ENCODE measurements around the gene KATNB1.

DNA sequence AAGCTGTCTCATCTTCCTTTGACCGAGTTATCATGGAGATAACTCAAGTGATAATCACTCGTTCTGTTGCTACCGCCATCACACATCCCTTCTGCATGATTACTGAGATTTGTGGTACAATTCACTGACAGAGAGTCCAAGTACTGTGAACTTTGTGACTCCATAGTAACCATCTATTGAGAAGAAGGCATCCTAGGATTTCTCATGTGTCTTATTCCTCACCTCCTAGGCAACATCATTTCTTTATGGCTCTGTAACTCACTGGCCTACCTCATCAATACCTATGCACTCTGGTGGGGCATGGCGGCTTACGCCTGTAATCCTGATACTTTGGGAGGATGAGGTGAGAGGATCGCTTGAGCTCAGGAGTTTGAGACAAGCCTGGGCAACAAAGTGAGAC lies 21.5 kb upstream of the KATNB1 start:
- TF ChIP-seq, protein P1, sequence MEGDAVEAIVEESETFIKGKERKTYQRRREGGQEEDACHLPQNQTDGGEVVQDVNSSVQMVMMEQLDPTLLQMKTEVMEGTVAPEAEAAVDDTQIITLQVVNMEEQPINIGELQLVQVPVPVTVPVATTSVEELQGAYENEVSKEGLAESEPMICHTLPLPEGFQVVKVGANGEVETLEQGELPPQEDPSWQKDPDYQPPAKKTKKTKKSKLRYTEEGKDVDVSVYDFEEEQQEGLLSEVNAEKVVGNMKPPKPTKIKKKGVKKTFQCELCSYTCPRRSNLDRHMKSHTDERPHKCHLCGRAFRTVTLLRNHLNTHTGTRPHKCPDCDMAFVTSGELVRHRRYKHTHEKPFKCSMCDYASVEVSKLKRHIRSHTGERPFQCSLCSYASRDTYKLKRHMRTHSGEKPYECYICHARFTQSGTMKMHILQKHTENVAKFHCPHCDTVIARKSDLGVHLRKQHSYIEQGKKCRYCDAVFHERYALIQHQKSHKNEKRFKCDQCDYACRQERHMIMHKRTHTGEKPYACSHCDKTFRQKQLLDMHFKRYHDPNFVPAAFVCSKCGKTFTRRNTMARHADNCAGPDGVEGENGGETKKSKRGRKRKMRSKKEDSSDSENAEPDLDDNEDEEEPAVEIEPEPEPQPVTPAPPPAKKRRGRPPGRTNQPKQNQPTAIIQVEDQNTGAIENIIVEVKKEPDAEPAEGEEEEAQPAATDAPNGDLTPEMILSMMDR (conservative IDR thresholded peaks at IDR 0.05; ENCODE audit: low read depth in 2 of 2) = no peak
- TF ChIP-seq NANOG (IDR thresholded peaks at IDR 0.05; ENCODE audit: borderline replicate concordance) = no peak
- TF ChIP-seq, protein P2, sequence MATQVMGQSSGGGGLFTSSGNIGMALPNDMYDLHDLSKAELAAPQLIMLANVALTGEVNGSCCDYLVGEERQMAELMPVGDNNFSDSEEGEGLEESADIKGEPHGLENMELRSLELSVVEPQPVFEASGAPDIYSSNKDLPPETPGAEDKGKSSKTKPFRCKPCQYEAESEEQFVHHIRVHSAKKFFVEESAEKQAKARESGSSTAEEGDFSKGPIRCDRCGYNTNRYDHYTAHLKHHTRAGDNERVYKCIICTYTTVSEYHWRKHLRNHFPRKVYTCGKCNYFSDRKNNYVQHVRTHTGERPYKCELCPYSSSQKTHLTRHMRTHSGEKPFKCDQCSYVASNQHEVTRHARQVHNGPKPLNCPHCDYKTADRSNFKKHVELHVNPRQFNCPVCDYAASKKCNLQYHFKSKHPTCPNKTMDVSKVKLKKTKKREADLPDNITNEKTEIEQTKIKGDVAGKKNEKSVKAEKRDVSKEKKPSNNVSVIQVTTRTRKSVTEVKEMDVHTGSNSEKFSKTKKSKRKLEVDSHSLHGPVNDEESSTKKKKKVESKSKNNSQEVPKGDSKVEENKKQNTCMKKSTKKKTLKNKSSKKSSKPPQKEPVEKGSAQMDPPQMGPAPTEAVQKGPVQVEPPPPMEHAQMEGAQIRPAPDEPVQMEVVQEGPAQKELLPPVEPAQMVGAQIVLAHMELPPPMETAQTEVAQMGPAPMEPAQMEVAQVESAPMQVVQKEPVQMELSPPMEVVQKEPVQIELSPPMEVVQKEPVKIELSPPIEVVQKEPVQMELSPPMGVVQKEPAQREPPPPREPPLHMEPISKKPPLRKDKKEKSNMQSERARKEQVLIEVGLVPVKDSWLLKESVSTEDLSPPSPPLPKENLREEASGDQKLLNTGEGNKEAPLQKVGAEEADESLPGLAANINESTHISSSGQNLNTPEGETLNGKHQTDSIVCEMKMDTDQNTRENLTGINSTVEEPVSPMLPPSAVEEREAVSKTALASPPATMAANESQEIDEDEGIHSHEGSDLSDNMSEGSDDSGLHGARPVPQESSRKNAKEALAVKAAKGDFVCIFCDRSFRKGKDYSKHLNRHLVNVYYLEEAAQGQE (IDR thresholded peaks at IDR 0.05; ENCODE audit: unreplicated experiment) = no peak
- TF ChIP-seq EZH2 (IDR thresholded peaks at IDR 0.05; ENCODE audit: low read depth, unreplicated experiment) = no peak
- no peak for TF ChIP-seq POLR2AphosphoS5 (IDR thresholded peaks at IDR 0.05; ENCODE audit: low read depth)
- no peak for TF ChIP-seq EZH2phosphoT487 (IDR thresholded peaks at IDR 0.05; ENCODE audit: unreplicated experiment)
- no peak for TF ChIP-seq CREB1 (CRISPR knock-in tag; IDR thresholded peaks at IDR 0.05; ENCODE audit: low read depth)

Measured in GM23338 (cell line).